Measurements from ENCODE around the gene PRKG1. TPM values are rescaled to one million over a fixed set of nuclear protein-coding genes. Genes with fewer than 3 reads are reported as not detected.

PRKG1 gene
- total RNA-seq, 1 donor from 2014 or later, result 17.9 TPM

DNA sequence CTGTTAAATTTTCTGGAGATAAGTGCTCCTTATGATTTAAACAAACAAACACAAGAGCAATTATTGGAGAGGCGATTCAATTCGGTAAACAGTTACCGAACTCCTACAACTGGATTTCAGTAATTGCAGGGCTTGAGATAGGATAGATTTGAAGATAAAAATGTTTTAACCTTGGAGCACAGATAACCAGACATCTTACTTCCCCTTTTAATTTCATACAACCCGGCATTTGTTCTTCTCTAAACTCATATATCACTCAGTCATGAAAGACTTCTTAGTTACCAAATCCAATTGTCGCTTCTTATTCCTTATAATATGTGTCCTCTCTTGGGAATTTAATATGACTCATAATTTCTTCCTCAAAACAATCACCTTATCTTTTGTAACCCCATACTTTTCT, 861.1 kb downstream of the PRKG1 start:
- Histone ChIP-seq H3K27me3 (no peaks in the 10 kb centered on the region), H3K4me1 (no peaks in the 10 kb centered on the region), H3K9me3 (no peaks in the 10 kb centered on the region), H3K36me3 (no peaks in the 10 kb centered on the region), H3K27ac (no peak overlapping the region), H3K4me3 (no peak overlapping the region)
- TF ChIP-seq POLR2AphosphoS5 (IDR thresholded peaks at IDR 0.05; ENCODE audit: insufficient read depth in 1 of 2, low read depth in 1 of 2) (no peak), CTCF (IDR thresholded peaks at IDR 0.05) (no peak), POLR2A (IDR thresholded peaks at IDR 0.05) (no peak)
- no peak for DNase-seq (ENCODE audit: extremely low spot score in 2 of 2)
- intact Hi-C loops (cut with DNase I), result no loop called here

DNA sequence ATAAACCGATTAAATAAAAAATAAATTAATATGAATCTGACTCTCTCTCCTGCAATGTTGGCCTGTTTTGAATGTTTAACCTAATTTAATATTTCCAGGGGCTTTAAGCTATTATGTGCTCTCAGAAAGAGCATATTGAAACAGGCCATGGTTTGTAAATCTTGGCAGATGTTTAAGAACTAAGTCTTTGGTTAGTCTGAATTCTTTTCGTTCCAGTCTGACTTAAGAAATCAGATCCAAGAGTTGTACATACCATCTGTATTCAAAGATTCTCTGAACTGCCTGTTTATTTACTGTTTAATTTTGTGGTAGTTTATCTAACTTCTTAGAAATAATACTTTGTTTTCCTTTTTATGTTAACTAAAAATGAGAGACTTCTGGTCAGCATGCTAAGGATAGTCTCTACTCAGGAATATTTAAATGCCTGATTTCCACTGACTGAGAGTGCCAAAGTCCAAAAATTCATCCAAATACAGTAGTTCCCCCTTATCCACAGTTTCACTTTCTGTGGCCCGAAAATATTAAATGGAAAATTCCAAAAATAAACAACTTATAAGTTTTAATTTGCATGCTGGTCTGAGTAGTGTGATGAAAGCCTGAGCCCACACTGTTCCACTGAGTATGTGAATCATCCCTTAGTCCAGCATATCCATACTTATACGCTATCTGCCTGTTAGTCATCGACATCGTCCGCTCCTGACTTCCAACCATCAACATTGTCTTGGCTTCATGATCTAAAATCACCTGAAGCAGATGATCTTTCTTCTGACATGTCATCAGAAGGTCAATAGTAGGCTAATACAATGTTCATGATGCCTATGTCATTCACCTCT, 863.2 kb downstream of the PRKG1 start:
- Histone ChIP-seq H3K36me3 (no peaks in the 10 kb centered on the region), H3K27ac (no peak overlapping the region), H3K4me1 (no peaks in the 10 kb centered on the region), H3K9me3 (no peaks in the 10 kb centered on the region), H3K4me3 (no peak overlapping the region), H3K27me3 (no peaks in the 10 kb centered on the region)
- intact Hi-C loops (cut with DNase I), result no loop called here
- DNase-seq (ENCODE audit: extremely low spot score in 2 of 2), result no peak
- TF ChIP-seq CTCF (IDR thresholded peaks at IDR 0.05) (no peak), POLR2AphosphoS5 (IDR thresholded peaks at IDR 0.05; ENCODE audit: insufficient read depth in 1 of 2, low read depth in 1 of 2) (no peak), POLR2A (IDR thresholded peaks at IDR 0.05) (no peak)

- H3K27ac ChIP-seq, result peak overlapping the region; percentile 17
- DNase-seq (ENCODE audit: extremely low spot score in 2 of 2), result no peak
- peaks cover 14% of the 10 kb centered on the region for H3K4me1 ChIP-seq
- intact Hi-C loops (cut with DNase I), result no loop called here
- TF ChIP-seq POLR2AphosphoS5 (IDR thresholded peaks at IDR 0.05; ENCODE audit: insufficient read depth in 1 of 2, low read depth in 1 of 2) (no peak), CTCF (IDR thresholded peaks at IDR 0.05) (no peak), POLR2A (IDR thresholded peaks at IDR 0.05) (no peak)
- no peaks in the 10 kb centered on the region for H3K9me3 ChIP-seq
- H3K4me3 ChIP-seq, result no peak overlapping the region
- no peaks in the 10 kb centered on the region for H3K36me3 ChIP-seq
- no peaks in the 10 kb centered on the region for H3K27me3 ChIP-seq
Measured at GRCh38 chr10:51950371-51950995, 876.2 kb downstream of the PRKG1 start.

GRCh38 chr10:51950996-51951555, 876.8 kb downstream of the PRKG1 start:
- intact Hi-C loops (cut with DNase I), result no loop called here
- no peaks in the 10 kb centered on the region for H3K27me3 ChIP-seq
- TF ChIP-seq CTCF (IDR thresholded peaks at IDR 0.05) (no peak), POLR2A (IDR thresholded peaks at IDR 0.05) (no peak), POLR2AphosphoS5 (IDR thresholded peaks at IDR 0.05; ENCODE audit: insufficient read depth in 1 of 2, low read depth in 1 of 2) (no peak)
- peaks cover 14% of the 10 kb centered on the region for H3K4me1 ChIP-seq
- no peaks in the 10 kb centered on the region for H3K36me3 ChIP-seq
- H3K4me3 ChIP-seq, result no peak overlapping the region
- no peak for DNase-seq (ENCODE audit: extremely low spot score in 2 of 2)
- H3K27ac ChIP-seq, result peak overlapping the region; percentile 17
- no peaks in the 10 kb centered on the region for H3K9me3 ChIP-seq
